KMS-11 (cell line): Measurements from ENCODE around the gene MAP4K4.

ENCODE experiments used
- H2AFZ ChIP-seq: fragments of 200-600 bp; sonication (generic); 2 replicates; pipeline ENCODE4 v1.6.1; 2016; ENCODE audit warnings: antibody characterized with exemption, mixed run types, low read depth
- H3K27ac ChIP-seq: fragments of 200-600 bp; sonication (generic); 2 replicates; pipeline ENCODE4 v1.6.1; 2016; ENCODE audit warnings: mild to moderate bottlenecking, mixed run types
- H3K27me3 ChIP-seq: fragments of 200-600 bp; sonication (generic); 2 replicates; pipeline ENCODE4 v1.6.1; 2017; ENCODE audit warnings: mild to moderate bottlenecking, low read depth, mixed run types, moderate library complexity; ENCODE audit not compliant: insufficient read depth
- H3K36me3 ChIP-seq: fragments of 200-600 bp; sonication (generic); 2 replicates; pipeline ENCODE4 v1.6.1; 2017; ENCODE audit warnings: mild to moderate bottlenecking, mixed run types; ENCODE audit not compliant: insufficient read depth
- H3K4me1 ChIP-seq: fragments of 200-600 bp; sonication (generic); 2 replicates; pipeline ENCODE4 v1.6.1; 2016; ENCODE audit warnings: mild to moderate bottlenecking, low read depth, mixed run types; ENCODE audit not compliant: poor library complexity, severe bottlenecking
- H3K4me2 ChIP-seq: fragments of 200-600 bp; sonication (generic); 2 replicates; pipeline ENCODE4 v1.7.0; 2016; ENCODE audit warnings: mild to moderate bottlenecking, mixed run types
- H3K4me3 ChIP-seq: fragments of 200-600 bp; sonication (generic); IDR thresholded peaks from 2 replicates; pipeline ENCODE4 v1.6.1; 2017; ENCODE audit warnings: low read depth, low read length, mixed read lengths; ENCODE audit not compliant: insufficient read depth
- H3K79me2 ChIP-seq: fragments of 200-600 bp; sonication (generic); 2 replicates; pipeline ENCODE4 v1.6.1; 2016; ENCODE audit warnings: low read depth, mixed run types; ENCODE audit not compliant: insufficient read depth
- H3K9ac ChIP-seq: fragments of 200-600 bp; sonication (generic); 2 replicates; pipeline ENCODE4 v1.6.1; 2016; ENCODE audit warnings: mild to moderate bottlenecking, mixed run types
- H4K20me1 ChIP-seq: fragments of 200-600 bp; sonication (generic); 2 replicates; pipeline ENCODE4 v1.6.1; 2016; ENCODE audit warnings: mild to moderate bottlenecking, mixed run types; ENCODE audit not compliant: insufficient read depth
- TF ChIP-seq, protein P1 (sequence below): fragments of 200-600 bp; sonication (generic); conservative IDR thresholded peaks from 2 replicates; pipeline ENCODE4 v1.6.1; 2017; ENCODE audit warnings: low read depth, mild to moderate bottlenecking, antibody characterized with exemption, low read length, moderate library complexity, mixed read lengths

Gene MAP4K4

DNA sequence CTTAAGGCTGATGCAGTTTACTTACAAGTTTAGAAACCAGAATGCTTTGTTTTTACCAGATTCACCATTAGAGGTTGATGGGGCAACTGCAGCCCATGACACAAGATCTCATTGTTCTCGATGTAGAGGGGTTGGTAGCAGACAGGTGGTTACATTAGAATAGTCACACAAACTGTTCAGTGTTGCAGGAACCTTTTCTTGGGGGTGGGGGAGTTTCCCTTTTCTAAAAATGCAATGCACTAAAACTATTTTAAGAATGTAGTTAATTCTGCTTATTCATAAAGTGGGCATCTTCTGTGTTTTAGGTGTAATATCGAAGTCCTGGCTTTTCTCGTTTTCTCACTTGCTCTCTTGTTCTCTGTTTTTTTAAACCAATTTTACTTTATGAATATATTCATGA lies 194.9 kb downstream of the MAP4K4 start:
- H3K4me3 ChIP-seq, result no peak overlapping the region
- no peak overlapping the region for H3K4me2 ChIP-seq
- no peaks in the 10 kb centered on the region for H3K79me2 ChIP-seq
- no peaks in the 10 kb centered on the region for H3K36me3 ChIP-seq
- H3K4me1 ChIP-seq, result no peaks in the 10 kb centered on the region
- no peak overlapping the region for H3K27ac ChIP-seq
- no peak overlapping the region for H2AFZ ChIP-seq
- no peaks in the 10 kb centered on the region for H4K20me1 ChIP-seq
- TF ChIP-seq, protein P1, sequence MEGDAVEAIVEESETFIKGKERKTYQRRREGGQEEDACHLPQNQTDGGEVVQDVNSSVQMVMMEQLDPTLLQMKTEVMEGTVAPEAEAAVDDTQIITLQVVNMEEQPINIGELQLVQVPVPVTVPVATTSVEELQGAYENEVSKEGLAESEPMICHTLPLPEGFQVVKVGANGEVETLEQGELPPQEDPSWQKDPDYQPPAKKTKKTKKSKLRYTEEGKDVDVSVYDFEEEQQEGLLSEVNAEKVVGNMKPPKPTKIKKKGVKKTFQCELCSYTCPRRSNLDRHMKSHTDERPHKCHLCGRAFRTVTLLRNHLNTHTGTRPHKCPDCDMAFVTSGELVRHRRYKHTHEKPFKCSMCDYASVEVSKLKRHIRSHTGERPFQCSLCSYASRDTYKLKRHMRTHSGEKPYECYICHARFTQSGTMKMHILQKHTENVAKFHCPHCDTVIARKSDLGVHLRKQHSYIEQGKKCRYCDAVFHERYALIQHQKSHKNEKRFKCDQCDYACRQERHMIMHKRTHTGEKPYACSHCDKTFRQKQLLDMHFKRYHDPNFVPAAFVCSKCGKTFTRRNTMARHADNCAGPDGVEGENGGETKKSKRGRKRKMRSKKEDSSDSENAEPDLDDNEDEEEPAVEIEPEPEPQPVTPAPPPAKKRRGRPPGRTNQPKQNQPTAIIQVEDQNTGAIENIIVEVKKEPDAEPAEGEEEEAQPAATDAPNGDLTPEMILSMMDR, result no peak
- no peaks in the 10 kb centered on the region for H3K27me3 ChIP-seq
- H3K9ac ChIP-seq, result no peak overlapping the region

DNA sequence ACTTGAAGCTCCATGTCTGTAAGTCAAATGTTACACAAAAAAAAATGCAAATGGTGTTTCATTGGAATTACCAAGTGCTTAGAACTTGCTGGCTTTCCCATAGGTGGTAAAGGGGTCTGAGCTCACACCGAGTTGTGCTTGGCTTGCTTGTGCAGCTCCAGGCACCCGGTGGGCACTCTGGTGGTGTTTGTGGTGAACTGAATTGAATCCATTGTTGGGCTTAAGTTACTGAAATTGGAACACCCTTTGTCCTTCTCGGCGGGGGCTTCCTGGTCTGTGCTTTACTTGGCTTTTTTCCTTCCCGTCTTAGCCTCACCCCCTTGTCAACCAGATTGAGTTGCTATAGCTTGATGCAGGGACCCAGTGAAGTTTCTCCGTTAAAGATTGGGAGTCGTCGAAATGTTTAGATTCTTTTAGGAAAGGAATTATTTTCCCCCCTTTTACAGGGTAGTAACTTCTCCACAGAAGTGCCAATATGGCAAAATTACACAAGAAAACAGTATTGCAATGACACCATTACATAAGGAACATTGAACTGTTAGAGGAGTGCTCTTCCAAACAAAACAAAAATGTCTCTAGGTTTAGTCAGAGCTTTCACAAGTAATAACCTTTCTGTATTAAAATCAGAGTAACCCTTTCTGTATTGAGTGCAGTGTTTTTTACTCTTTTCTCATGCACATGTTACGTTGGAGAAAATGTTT lies 196.3 kb downstream of the MAP4K4 start:
- Histone ChIP-seq H4K20me1 (no peaks in the 10 kb centered on the region), H3K4me2 (no peak overlapping the region), H3K27me3 (no peaks in the 10 kb centered on the region), H2AFZ (no peak overlapping the region), H3K27ac (no peak overlapping the region), H3K4me3 (no peak overlapping the region), H3K36me3 (no peaks in the 10 kb centered on the region), H3K9ac (no peak overlapping the region), H3K79me2 (no peaks in the 10 kb centered on the region), H3K4me1 (no peaks in the 10 kb centered on the region)
- TF ChIP-seq, protein P1, result no peak

DNA sequence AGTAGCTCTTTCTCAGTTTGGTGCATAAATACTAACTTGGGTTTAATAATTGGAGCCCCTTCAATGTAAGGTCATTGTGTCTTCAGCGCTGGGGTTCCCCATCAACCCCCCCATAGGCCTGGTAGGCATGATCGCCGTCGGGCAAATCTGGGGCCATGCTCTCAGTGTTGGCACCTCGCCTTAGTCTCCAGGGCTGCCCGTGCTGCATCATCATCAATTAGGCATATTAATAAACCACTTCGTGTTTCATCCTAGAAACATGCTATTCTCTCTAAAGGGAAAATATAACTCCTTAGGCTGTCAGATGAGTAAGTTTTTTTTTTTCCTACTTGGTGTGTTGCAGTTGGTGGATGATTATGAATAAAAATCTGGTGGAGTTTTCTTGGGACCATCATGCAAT lies 197.5 kb downstream of the MAP4K4 start:
- Histone ChIP-seq H3K4me1 (no peaks in the 10 kb centered on the region), H2AFZ (no peak overlapping the region), H3K27ac (no peak overlapping the region), H3K4me3 (no peak overlapping the region), H4K20me1 (no peaks in the 10 kb centered on the region), H3K4me2 (no peak overlapping the region), H3K36me3 (no peaks in the 10 kb centered on the region), H3K27me3 (no peaks in the 10 kb centered on the region), H3K79me2 (no peaks in the 10 kb centered on the region), H3K9ac (no peak overlapping the region)
- TF ChIP-seq, protein P1, result no peak

DNA sequence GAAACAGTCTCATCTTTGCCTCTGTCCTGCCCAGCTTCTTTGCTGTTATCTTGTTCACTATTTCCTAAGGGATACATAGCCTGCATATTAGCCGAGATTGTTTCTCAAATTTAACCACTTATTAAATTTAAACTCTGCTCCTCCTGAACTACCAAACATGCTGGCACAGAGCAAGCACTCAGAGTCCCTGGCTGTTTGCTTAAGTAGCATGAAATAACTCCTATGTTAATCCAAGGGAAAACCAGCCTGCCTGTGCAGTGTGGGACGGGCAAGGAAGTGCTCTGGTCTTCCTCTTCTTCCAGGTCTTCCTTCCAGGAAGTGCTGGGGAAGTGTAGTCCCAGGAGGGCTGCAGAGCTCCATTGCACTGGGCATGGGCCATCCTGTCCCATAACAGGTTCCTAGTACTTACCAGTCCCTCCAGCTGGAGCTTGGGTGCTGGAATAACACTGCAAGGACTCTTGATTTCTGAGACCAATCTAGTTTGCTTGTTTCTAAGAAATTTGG lies 198.4 kb downstream of the MAP4K4 start:
- no peaks in the 10 kb centered on the region for H3K27me3 ChIP-seq
- no peak overlapping the region for H3K4me2 ChIP-seq
- no peak overlapping the region for H3K27ac ChIP-seq
- H2AFZ ChIP-seq, result no peak overlapping the region
- TF ChIP-seq, protein P1, result no peak
- H3K79me2 ChIP-seq, result no peaks in the 10 kb centered on the region
- no peaks in the 10 kb centered on the region for H3K36me3 ChIP-seq
- no peak overlapping the region for H3K4me3 ChIP-seq
- no peaks in the 10 kb centered on the region for H4K20me1 ChIP-seq
- H3K9ac ChIP-seq, result no peak overlapping the region
- H3K4me1 ChIP-seq, result no peaks in the 10 kb centered on the region
